ENCODE data around the gene PRIMA1. TPM values are rescaled to one million over a fixed set of nuclear protein-coding genes. Genes with fewer than 3 reads are reported as not detected.

PRIMA1 gene
- total RNA-seq, 3 donors from 2014 or later = 1.6 to 46.4 (median 3.0) TPM

DNA sequence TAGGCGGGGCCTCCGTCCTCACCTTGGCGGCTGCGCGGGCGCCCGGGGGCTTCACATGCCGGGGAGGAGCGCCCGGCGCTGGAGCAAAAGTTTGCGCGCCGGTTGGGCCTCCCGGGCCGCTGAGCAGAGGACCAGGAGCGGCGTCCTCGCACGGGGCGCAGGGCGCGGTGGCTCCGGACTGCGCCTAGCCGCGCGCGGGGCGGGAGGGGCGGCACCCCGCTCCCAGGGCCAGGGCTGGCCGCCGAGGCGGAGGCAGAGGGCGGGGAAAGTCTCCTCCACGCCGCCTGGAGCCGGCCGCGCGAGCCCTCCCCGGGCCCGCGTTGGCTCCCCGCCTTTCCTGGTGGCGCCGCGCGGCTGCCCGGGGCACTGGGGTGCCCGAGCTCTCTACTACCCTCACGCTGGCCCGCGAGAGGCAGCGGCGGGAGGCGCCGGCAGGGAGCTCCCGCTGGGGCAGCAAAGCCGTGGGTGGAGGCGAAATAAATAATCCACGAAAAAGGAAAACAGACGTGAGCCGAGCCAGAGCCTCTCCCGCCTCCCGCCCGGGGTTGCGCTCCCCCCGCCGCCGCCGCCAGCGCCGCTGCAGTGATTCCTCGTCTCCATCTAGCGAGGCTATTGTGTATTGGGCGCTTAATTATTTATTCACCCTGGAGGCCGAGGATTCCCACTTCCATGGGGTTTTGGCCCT is 400 bp upstream of the PRIMA1 start:
- DNase-seq (peak in 1 of 3 donors; percentile 34), ATAC-seq (peak; percentile 67)
- Histone ChIP-seq H3K36me3 (ENCODE audit: low read depth) (no peaks in the 10 kb centered on the region), H3K9me3 (no peaks in the 10 kb centered on the region), H3K4me3 (no peak overlapping the region), H3K4me1 (ENCODE audit: low read depth) (peaks cover 2% of the 10 kb centered on the region)
- TF ChIP-seq, protein P1, sequence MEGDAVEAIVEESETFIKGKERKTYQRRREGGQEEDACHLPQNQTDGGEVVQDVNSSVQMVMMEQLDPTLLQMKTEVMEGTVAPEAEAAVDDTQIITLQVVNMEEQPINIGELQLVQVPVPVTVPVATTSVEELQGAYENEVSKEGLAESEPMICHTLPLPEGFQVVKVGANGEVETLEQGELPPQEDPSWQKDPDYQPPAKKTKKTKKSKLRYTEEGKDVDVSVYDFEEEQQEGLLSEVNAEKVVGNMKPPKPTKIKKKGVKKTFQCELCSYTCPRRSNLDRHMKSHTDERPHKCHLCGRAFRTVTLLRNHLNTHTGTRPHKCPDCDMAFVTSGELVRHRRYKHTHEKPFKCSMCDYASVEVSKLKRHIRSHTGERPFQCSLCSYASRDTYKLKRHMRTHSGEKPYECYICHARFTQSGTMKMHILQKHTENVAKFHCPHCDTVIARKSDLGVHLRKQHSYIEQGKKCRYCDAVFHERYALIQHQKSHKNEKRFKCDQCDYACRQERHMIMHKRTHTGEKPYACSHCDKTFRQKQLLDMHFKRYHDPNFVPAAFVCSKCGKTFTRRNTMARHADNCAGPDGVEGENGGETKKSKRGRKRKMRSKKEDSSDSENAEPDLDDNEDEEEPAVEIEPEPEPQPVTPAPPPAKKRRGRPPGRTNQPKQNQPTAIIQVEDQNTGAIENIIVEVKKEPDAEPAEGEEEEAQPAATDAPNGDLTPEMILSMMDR (IDR thresholded peaks at IDR 0.05) = no peak
- intact Hi-C loops (cut with DNase I, micrococcal nuclease) = no loop called here

DNA sequence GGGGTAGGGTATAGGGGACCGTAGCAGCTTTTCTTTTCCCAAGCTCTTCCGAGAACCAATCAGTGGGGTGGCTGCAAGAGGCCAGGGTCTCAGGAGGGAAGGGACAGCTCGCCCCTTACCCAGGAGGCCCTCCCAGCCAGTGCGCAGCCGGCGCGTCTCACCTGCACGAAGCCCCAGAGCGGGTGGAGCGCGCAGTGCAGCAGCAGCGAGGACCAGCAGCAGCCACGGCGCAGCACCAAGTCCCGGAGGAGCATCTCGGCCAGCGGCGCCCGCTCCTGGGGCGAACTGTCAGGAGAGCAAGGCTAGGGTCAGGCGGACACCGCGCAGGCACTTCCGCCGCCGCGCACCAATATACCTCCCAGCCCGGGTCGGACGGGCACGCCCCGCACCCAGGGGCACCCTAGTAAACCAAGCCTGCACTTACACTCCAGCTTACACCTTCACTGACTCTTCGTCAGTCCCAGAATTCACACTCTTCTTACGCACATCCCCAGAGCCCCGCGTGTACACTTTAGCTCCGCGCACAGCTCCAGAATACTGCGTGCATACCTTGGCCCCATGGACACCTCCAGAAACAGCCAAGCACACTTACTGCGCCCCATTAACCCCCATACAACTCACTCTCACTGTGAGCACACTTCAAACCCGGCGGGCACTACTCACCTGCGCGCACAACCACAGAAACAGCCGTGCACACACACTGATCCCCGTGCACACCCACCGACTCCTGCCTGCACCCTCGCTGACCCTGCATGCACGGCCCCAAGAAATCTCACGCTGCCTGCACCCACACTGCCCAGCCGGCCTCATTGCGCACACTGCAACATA is 606 bp downstream of the PRIMA1 start:
- peaks cover 2% of the 10 kb centered on the region for H3K4me1 ChIP-seq (ENCODE audit: low read depth)
- no peak for DNase-seq
- no peak for ATAC-seq
- H3K9me3 ChIP-seq = no peaks in the 10 kb centered on the region
- intact Hi-C loops (cut with DNase I, micrococcal nuclease) = no loop called here
- no peak overlapping the region for H3K4me3 ChIP-seq
- H3K36me3 ChIP-seq (ENCODE audit: low read depth) = no peaks in the 10 kb centered on the region
- TF ChIP-seq, protein P1 (IDR thresholded peaks at IDR 0.05) = no peak

DNA sequence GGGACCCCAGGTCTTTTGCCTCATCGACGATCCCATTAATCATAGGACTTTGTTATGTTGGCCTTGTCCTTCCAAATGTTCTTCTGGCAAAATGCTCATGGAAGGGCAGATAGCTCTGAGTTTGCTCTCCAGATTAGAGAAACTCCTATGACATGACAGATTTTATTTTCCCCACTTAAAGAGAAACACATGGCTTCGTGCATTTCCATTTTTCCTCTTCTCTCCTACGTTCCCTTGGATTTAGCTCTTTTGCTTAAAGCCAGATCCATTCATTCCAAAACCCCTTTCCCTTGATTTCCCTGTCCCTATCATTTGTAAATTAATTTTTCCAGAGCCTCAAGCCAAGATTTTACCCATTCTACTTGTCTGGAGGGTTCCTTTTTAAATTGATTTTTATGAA is 2.9 kb downstream of the PRIMA1 start:
- H3K4me3 ChIP-seq = no peak overlapping the region
- no peaks in the 10 kb centered on the region for H3K9me3 ChIP-seq
- no peak for DNase-seq
- H3K36me3 ChIP-seq (ENCODE audit: low read depth) = no peaks in the 10 kb centered on the region
- intact Hi-C loops (cut with DNase I, micrococcal nuclease) = no loop called here
- no peak for ATAC-seq
- TF ChIP-seq, protein P1 (IDR thresholded peaks at IDR 0.05) = no peak
- H3K4me1 ChIP-seq (ENCODE audit: low read depth) = peaks cover 2% of the 10 kb centered on the region

DNA sequence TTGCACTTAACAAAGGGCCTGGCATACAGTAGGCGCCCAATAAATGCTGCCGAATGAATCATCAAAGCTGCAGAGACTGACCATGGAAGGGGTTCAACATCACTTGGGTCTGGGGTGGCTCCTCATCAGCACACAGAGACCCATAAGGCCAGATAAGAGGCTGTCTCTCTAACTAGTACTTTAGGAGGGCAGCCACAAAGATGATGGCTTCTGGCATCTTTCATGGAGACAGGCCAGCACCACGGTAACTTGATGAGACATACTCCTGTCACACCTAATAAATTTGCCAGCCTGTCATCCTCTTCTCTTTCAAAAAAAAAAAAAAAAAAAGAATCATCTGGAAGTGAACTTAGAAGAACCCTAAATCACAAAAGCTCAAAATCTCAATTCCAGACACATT is 3.4 kb downstream of the PRIMA1 start:
- ATAC-seq (no peak), DNase-seq (no peak)
- Histone ChIP-seq H3K36me3 (ENCODE audit: low read depth) (no peaks in the 10 kb centered on the region), H3K4me3 (no peak overlapping the region), H3K9me3 (no peaks in the 10 kb centered on the region), H3K4me1 (ENCODE audit: low read depth) (peaks cover 2% of the 10 kb centered on the region)
- intact Hi-C loops (cut with DNase I, micrococcal nuclease) = no loop called here
- TF ChIP-seq, protein P1 (IDR thresholded peaks at IDR 0.05) = no peak

DNA sequence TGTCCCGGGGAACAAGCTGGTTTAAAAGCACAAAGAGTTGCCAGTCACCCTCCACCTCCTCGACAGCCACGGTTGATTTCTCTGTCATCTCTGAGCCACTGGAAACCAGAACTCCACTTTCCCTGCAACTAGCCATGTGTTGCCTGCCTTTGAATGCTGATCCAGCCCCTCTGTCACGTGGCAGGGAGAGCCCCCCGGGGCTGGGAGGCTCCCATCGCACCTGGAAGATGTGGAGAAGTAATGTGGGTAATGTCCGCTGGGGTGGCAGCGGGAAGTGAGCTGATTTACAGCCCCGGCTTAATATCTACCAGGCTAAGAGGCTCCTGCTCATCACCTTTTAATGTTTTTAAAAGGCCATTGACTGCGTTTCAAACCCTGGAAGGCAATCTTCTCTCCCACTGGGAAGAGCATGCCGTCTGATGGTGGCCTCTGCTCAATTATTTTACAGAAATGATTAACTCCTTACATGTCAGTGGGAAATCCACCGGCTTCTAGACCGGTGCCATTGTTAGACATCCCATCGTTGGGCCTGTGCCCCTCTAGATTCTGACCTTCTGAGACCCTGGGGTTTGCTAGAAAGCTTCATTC is 7.4 kb downstream of the PRIMA1 start:
- TF ChIP-seq, protein P1 (IDR thresholded peaks at IDR 0.05) = no peak
- Histone ChIP-seq H3K36me3 (ENCODE audit: low read depth) (no peaks in the 10 kb centered on the region), H3K9me3 (no peaks in the 10 kb centered on the region), H3K4me1 (ENCODE audit: low read depth) (no peaks in the 10 kb centered on the region), H3K4me3 (no peak overlapping the region)
- DNase-seq = no peak
- intact Hi-C loops (cut with DNase I, micrococcal nuclease) = no loop called here
- no peak for ATAC-seq

Measured in mucosa of descending colon (tissue), 3 donors.